GM21528 (cell line): ENCODE data around the gene MROH9.

Experiments
- ATAC-seq: cut with Tn5 transposase; IDR thresholded peaks from one replicate; pipeline ENCODE4 v1.9.1; 2021; ENCODE audit warnings: mild to moderate bottlenecking, moderate library complexity; ENCODE audit not compliant: unreplicated experiment, low FRiP score

MROH9 gene

DNA sequence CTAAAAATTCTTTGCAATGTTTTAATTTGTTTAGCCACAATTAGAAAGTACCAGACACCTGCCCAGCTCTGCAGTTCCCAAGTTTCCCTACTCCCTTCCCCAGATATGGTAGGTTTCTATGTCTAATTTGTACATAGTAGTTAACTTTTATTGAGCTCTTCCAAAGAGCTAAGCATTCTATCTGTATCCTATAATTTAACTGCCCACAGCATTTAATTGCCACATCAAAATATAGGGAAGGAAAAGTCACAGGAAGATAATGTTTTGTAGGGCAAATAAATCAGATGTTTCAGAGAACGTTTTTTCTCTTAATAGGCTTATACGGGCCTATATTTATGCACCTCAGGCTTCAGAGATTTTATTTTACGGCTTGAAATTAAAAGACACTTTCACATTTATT, 139.7 kb downstream of the MROH9 start:
- no peak for ATAC-seq

- no peak for ATAC-seq
Observed at GRCh38 chr1:171081314-171081753, 146.0 kb downstream of the MROH9 start.

GRCh38 chr1:171081763-171082201, 146.4 kb downstream of the MROH9 start:
- ATAC-seq: no peak

GRCh38 chr1:171082606-171083005, 147.3 kb downstream of the MROH9 start:
- ATAC-seq: no peak

DNA sequence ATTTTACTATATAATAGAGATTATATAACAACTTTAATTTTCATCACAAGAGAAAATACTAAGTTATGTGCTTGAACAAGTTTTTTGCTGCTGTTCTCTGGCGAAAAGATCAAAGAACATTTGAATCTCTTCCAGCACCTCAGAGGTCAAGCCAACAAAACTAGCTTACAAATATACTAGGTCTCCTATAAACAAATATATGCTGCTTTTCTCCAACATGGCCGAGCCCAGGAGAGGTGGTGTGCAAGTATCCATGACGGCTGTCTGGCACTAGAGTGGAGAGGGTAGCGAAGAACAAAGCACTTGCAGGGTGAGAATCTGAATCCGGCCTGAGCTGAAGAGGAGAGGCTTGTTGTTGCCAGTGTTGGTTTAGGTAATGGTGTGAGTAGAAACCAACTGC, 147.9 kb downstream of the MROH9 start:
- ATAC-seq: no peak

DNA sequence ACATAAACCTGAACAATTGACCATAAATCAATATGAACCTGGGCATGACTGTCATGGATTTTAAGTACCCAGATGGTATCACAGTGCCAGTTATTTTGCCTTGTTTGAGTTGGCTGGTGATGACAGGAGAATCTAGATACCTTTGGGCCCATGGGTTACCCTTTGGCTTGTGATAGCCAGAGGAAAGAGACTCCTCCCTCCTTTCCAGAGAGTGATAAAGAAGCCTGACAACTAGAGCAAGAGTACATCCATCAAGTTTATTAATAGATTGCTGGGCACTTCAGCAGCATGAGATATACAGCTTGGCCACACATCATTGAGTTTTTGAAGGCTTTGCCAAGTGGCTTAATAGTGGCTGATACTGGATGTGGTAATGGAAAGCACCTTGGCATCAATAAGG, 148.8 kb downstream of the MROH9 start:
- no peak for ATAC-seq

DNA sequence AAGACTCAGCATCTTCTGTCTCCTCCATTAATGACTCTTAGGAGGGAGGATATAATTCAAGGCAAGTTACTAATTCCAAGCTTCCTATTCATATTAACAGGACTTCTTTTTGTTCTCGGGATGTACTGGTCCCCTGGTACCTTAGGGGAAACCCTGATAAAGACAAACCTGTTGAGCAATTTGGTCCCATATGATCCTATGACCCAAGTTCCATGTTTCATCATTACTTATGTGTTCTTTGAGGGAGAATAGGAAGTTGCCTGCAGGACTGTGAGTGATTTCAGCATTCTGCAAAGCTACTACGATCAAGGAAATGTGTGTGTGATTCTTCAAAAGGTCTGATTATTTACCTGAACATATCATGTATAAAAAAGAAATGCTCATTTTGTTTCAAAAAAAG, 149.5 kb downstream of the MROH9 start:
- ATAC-seq: no peak

DNA sequence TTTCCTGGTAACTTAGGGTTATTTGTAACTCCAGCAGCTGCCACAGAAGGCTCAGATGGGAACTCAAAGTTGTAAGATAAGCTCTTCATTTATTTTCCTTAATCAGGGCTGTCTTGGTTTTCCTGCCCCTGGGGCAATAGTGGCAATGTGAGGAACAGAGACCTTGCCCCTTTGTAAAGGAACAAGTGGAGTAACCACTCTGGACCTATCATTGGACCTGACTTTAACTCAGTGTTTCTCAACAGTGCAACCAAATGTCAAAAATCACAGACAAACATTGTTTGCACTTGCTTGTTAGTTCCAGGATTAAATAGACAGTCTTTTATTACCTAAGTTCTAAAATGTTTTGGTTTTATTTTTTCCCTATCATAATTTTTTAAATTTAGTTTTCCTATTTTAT, 152.6 kb downstream of the MROH9 start:
- ATAC-seq: no peak

DNA sequence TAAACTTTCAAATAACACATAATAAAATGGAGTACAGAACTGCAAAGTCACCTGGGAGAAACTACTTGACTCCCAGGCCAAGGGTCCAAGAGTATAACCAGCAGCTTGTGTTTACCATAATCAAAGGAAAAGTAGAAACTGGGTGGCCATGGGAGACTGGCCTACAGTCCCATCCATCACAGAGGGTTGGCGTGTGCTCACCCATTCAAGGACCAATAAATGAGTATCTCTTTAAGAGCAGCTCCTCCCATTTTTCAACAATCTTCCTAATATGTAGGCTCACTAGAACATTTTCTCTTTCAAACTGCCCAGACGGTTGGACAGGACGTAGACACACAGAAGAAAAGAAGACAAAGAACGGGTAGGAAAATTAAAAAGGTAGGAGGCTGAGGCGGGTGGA, 155.3 kb downstream of the MROH9 start, which contains the start of gene FMO3:
FMO3 (plus strand) TSS at position 302 of the 400 bp plus-strand sequence. CDS start 1,754 bp downstream, outside the sequence.
- ATAC-seq: no peak

GRCh38 chr1:171103862-171104261, 168.5 kb downstream of the MROH9 start:
- no peak for ATAC-seq

- no peak for ATAC-seq
Observed at GRCh38 chr1:171107262-171107940, 172.1 kb downstream of the MROH9 start.

GRCh38 chr1:171107969-171108368, 172.6 kb downstream of the MROH9 start:
- ATAC-seq: no peak

- no peak for ATAC-seq
Observed at GRCh38 chr1:171109966-171110365, 174.6 kb downstream of the MROH9 start.

- ATAC-seq: no peak
Observed at GRCh38 chr1:171110621-171111326, 175.4 kb downstream of the MROH9 start.

- no peak for ATAC-seq
Observed at GRCh38 chr1:171112119-171112518, 176.8 kb downstream of the MROH9 start.

GRCh38 chr1:171113382-171113781, 178.0 kb downstream of the MROH9 start:
- no peak for ATAC-seq
